ENCODE measurements around the gene MAN1B1.

Gene MAN1B1

GRCh38 chr9:137084526-137084925, 2.3 kb upstream of the MAN1B1 start:
- no peak for DNase-seq (ENCODE audit: low read depth)
- in situ Hi-C loops (cut with HindIII; ENCODE audit: low sequenced_read_pairs), result no loop called here
- no peak overlapping the region for H3K4me3 ChIP-seq (ENCODE audit: low read depth, low read length)
- no peak for TF ChIP-seq CTCF (IDR thresholded peaks at IDR 0.05; ENCODE audit: low read depth, low read length, missing control alignments)

GRCh38 chr9:137085920-137086530, 760 bp upstream of the MAN1B1 start:
- DNase-seq (ENCODE audit: low read depth), result no peak

GRCh38 chr9:137087409-137087925, 682 bp downstream of the MAN1B1 start:
- in situ Hi-C loops (cut with HindIII; ENCODE audit: low sequenced_read_pairs), result no loop called here
- H3K4me3 ChIP-seq (ENCODE audit: low read depth, low read length), result peak overlapping the region; percentile 82
- no peak for DNase-seq (ENCODE audit: low read depth)
- no peak for TF ChIP-seq CTCF (IDR thresholded peaks at IDR 0.05; ENCODE audit: low read depth, low read length, missing control alignments)

More at GRCh38 chr9:137085920-137086530, 760 bp upstream of the MAN1B1 start:
- TF ChIP-seq CTCF (IDR thresholded peaks at IDR 0.05; ENCODE audit: low read depth, low read length, missing control alignments), result no peak
- peak overlapping the region; percentile 82 for H3K4me3 ChIP-seq (ENCODE audit: low read depth, low read length)
- in situ Hi-C loops (cut with HindIII; ENCODE audit: low sequenced_read_pairs), result no loop called here

GRCh38 chr9:137088121-137088520, 1.3 kb downstream of the MAN1B1 start:
- in situ Hi-C loops (cut with HindIII; ENCODE audit: low sequenced_read_pairs), result no loop called here
- no peak overlapping the region for H3K4me3 ChIP-seq (ENCODE audit: low read depth, low read length)
- no peak for TF ChIP-seq CTCF (IDR thresholded peaks at IDR 0.05; ENCODE audit: low read depth, low read length, missing control alignments)
- no peak for DNase-seq (ENCODE audit: low read depth)

GRCh38 chr9:137089232-137089947, 2.6 kb downstream of the MAN1B1 start:
- DNase-seq (ENCODE audit: low read depth), result no peak
- no peak for TF ChIP-seq CTCF (IDR thresholded peaks at IDR 0.05; ENCODE audit: low read depth, low read length, missing control alignments)
- in situ Hi-C loops (cut with HindIII; ENCODE audit: low sequenced_read_pairs), result no loop called here
- H3K4me3 ChIP-seq (ENCODE audit: low read depth, low read length), result no peak overlapping the region

GRCh38 chr9:137095664-137096517, 9.1 kb downstream of the MAN1B1 start:
- no peak for TF ChIP-seq CTCF (IDR thresholded peaks at IDR 0.05; ENCODE audit: low read depth, low read length, missing control alignments)
- no peak for DNase-seq (ENCODE audit: low read depth)
- in situ Hi-C loops (cut with HindIII; ENCODE audit: low sequenced_read_pairs), result no loop called here
- no peak overlapping the region for H3K4me3 ChIP-seq (ENCODE audit: low read depth, low read length)
